A549 (cell line): ENCODE measurements around the gene PPP1CC. TPM values are rescaled to one million over a fixed set of nuclear protein-coding genes. Genes with fewer than 3 reads are reported as not detected.

ENCODE experiments used
- ATAC-seq, 2 experiments: fragments of 200-7000 bp in 1 of 2; fragments of >200 bp in 1 of 2; cut with Nextera tagmentation in 1 of 2; cut with Tn5 transposase in 1 of 2; 3 replicates each; pipeline versions ENCODE4 v1.8.0 to v1.9.1; 2018 to 2020; ENCODE audit warnings: mild to moderate bottlenecking in 1 of 2, moderate library complexity in 1 of 2
- CTCF ChIA-PET: fragments of 300-600 bp; sonication (Branson Sonifier 250); formaldehyde crosslinking; extraction: SDS; loops from one replicate; lab custom pipeline; 2021; ENCODE audit warnings: antibody characterized with exemption, inconsistent platforms; lab: Yijun Ruan, JAX
- POLR2A ChIA-PET: fragments of 350-600 bp; formaldehyde crosslinking; extraction: SDS; loops from one replicate; lab custom pipeline; 2021; ENCODE audit warnings: antibody characterized with exemption, inconsistent platforms; lab: Yijun Ruan, JAX
- DNase-seq, 2 experiments: peaks; one replicate each; pipeline versions ENCODE4 v3.0.0 to v3.0.0-alpha.2; 2011 to 2016; ENCODE audit warnings: low read depth in 1 of 2, low spot score in 1 of 2
- FAIRE-seq: peaks from 2 replicates; lab custom pipeline; 2011; peaks lifted over from hg19 to GRCh38; lab: Jason Lieb, UNC
- H3K27ac ChIP-seq, 2 experiments: fragments of >200 bp; sonication (Bioruptor Twin); formaldehyde crosslinking; 3 replicates each; pipeline ENCODE4 v1.5.1; 2016 to 2017
- H3K4me1 ChIP-seq: fragments of >200 bp; sonication (Bioruptor Twin); formaldehyde crosslinking; 3 replicates; pipeline ENCODE4 v1.6.1; 2016
- H3K4me2 ChIP-seq: fragments of >200 bp; sonication (Bioruptor Twin); formaldehyde crosslinking; 3 replicates; pipeline ENCODE4 v1.6.1; 2016
- H3K4me3 ChIP-seq: fragments of >200 bp; sonication (Bioruptor Twin); formaldehyde crosslinking; 3 replicates; pipeline ENCODE4 v1.5.1; 2016
- H3K9me3 ChIP-seq: fragments of >200 bp; sonication (Bioruptor Twin); formaldehyde crosslinking; 3 replicates; pipeline ENCODE4 v1.6.1; 2016
- BHLHE40 ChIP-seq: IDR thresholded peaks from 2 replicates; pipeline ENCODE4 v1.6.1; 2012; ENCODE audit warnings: low read depth, low read length, inconsistent platforms
- CHD4 ChIP-seq: fragments of 200-600 bp; sonication (generic); IDR thresholded peaks from 2 replicates; pipeline ENCODE4 v1.6.1; 2016; ENCODE audit warnings: antibody characterized with exemption, mild to moderate bottlenecking, borderline replicate concordance
- EHF ChIP-seq: fragments of 250-450 bp; sonication (Bioruptor Pico); IDR thresholded peaks from 2 replicates; pipeline ENCODE4 v1.5.0; 2020; ENCODE audit warnings: mild to moderate bottlenecking
- ELK1 ChIP-seq: fragments of 150-350 bp; IDR thresholded peaks from 2 replicates; pipeline ENCODE4 v1.6.1; 2014; ENCODE audit warnings: low read depth, mild to moderate bottlenecking, low read length
- ESRRA ChIP-seq: fragments of 150-350 bp; IDR thresholded peaks from 2 replicates; pipeline ENCODE4 v1.6.1; 2014; ENCODE audit warnings: mild to moderate bottlenecking, low read length, borderline replicate concordance
- FOSB ChIP-seq: fragments of 250-450 bp; sonication (Bioruptor Pico); IDR thresholded peaks from 2 replicates; pipeline ENCODE4 v1.5.0; 2020; ENCODE audit warnings: mild to moderate bottlenecking, moderate library complexity
- FOSL2 ChIP-seq, 2 experiments: fragments of 450-650 bp in 1 of 2; fragments of >200 bp in 1 of 2; sonication (Bioruptor Twin) in 1 of 2; formaldehyde crosslinking; IDR thresholded peaks; 2 replicates each; pipeline versions ENCODE4 v1.5.0 to v1.6.1; 2016 to 2020; ENCODE audit warnings: mild to moderate bottlenecking in 1 of 2, moderate library complexity in 1 of 2
- HDAC2 ChIP-seq: fragments of 200-600 bp; sonication (generic); IDR thresholded peaks from 2 replicates; pipeline ENCODE4 v1.6.1; 2016
- JUN ChIP-seq, 2 experiments: fragments of >200 bp; sonication (Bioruptor Twin); formaldehyde crosslinking; IDR thresholded peaks; 2 replicates in 1 of 2; 3 replicates in 1 of 2; pipeline ENCODE4 v1.6.1; 2016 to 2017
- JUNB ChIP-seq: fragments of >200 bp; sonication (Bioruptor Twin); formaldehyde crosslinking; IDR thresholded peaks from 2 replicates; pipeline ENCODE4 v1.6.1; 2016
- KDM5A ChIP-seq: fragments of 200-600 bp; sonication (generic); IDR thresholded peaks from 2 replicates; pipeline ENCODE4 v1.6.1; 2016; ENCODE audit warnings: antibody characterized with exemption, mild to moderate bottlenecking
- NR3C1 ChIP-seq: fragments of >200 bp; sonication (Bioruptor Twin); formaldehyde crosslinking; IDR thresholded peaks from 3 replicates; pipeline ENCODE4 v1.6.1; 2017
- PBX3 ChIP-seq: IDR thresholded peaks from 2 replicates; pipeline ENCODE4 v1.6.1; 2012
- PHF8 ChIP-seq: fragments of 200-600 bp; sonication (generic); IDR thresholded peaks from 2 replicates; pipeline ENCODE4 v1.6.1; 2016; ENCODE audit warnings: low read depth, mild to moderate bottlenecking, antibody characterized with exemption, moderate library complexity, borderline replicate concordance
- POLR2AphosphoS2 ChIP-seq: conservative IDR thresholded peaks from 2 replicates; pipeline ENCODE4 v1.6.1; 2012; ENCODE audit warnings: low read length, improper control_type of control experiment, inconsistent platforms
- RAD21 ChIP-seq, 2 experiments: fragments of >200 bp in 1 of 2; sonication (Bioruptor Twin) in 1 of 2; formaldehyde crosslinking in 1 of 2; IDR thresholded peaks in 1 of 2; conservative IDR thresholded peaks in 1 of 2; 2 replicates in 1 of 2; 3 replicates in 1 of 2; pipeline ENCODE4 v1.6.1; 2012 to 2018; ENCODE audit warnings: inconsistent platforms in 1 of 2
- RCOR1 ChIP-seq: fragments of 150-350 bp; IDR thresholded peaks from 2 replicates; pipeline ENCODE4 v1.6.1; 2014; ENCODE audit warnings: antibody characterized with exemption, low read length, low read depth
- RFX5 ChIP-seq: fragments of 450-650 bp; IDR thresholded peaks from 2 replicates; pipeline ENCODE4 v1.7.1; 2014; ENCODE audit warnings: antibody characterized with exemption, mild to moderate bottlenecking, moderate library complexity
- SREBF2 ChIP-seq: fragments of 450-650 bp; IDR thresholded peaks from 2 replicates; pipeline ENCODE4 v1.6.1; 2014; ENCODE audit warnings: mild to moderate bottlenecking, moderate library complexity
- TP53 ChIP-seq: fragments of 250-450 bp; sonication (Bioruptor Pico); IDR thresholded peaks from 2 replicates; pipeline ENCODE4 v1.5.0; 2021; ENCODE audit warnings: mild to moderate bottlenecking, moderate library complexity
- ZC3H11A ChIP-seq: fragments of 450-650 bp; IDR thresholded peaks from 2 replicates; pipeline ENCODE4 v1.6.1; 2014; ENCODE audit warnings: antibody characterized with exemption, mild to moderate bottlenecking
- ZSCAN20 ChIP-seq: fragments of 250-450 bp; sonication (Bioruptor Pico); IDR thresholded peaks from 2 replicates; pipeline ENCODE4 v1.8.0; 2022; ENCODE audit warnings: mild to moderate bottlenecking, moderate library complexity
- WGBS: methylation state at CpG from one replicate; pipeline ENCODE4 v1.1.6; 2017; ENCODE audit errors: missing lambda C conversion rate; 5-methylcytosine and 5-hydroxymethylcytosine counted together
- polyA plus RNA-seq, 4 experiments: library from polyadenylated mRNA; depleted of rRNA in 3 of 4; stranded (reverse); fragments of >200 nt; fragmentation: RNase III in 1 of 4; extraction: RNeasy Plus Mini Kit Qiagen cat#74134 plus additional on column Dnase treatment in 1 of 4; gene quantifications; 2 replicates in 3 of 4; 3 replicates in 1 of 4; pipeline ENCODE4 v1.2.3, GENCODE V29; 2011 to 2017

Gene PPP1CC
- polyA plus RNA-seq, 2 of the 4 experiments (the other 2 are of a cell fraction), result 131 to 258 TPM

- TF ChIP-seq BHLHE40 (no peak), JUN (IDR thresholded peaks at IDR 0.05) (no peak), TP53 (CRISPR knock-in tag) (no peak), JUNB (no peak), ZC3H11A (no peak), CHD4 (no peak)
Observed at GRCh38 chr12:110686294-110686903, 56.3 kb downstream of the PPP1CC start (continued).

GRCh38 chr12:110684312-110684836 is 58.3 kb downstream of the PPP1CC start:
- POLR2A ChIA-PET, result no interaction called here
- CTCF ChIA-PET, result no interaction called here
- H3K27ac ChIP-seq, result no peak overlapping the region
- H3K4me3 ChIP-seq, result no peak overlapping the region
- H3K4me2 ChIP-seq, result no peak overlapping the region
- DNase-seq, result no peak
- TF ChIP-seq RAD21 (conservative IDR thresholded peaks at IDR 0.05 in 1 of 2, IDR thresholded peaks at IDR 0.05 in 1 of 2) (no peak), KDM5A (no peak), ZSCAN20 (no peak), PHF8 (no peak), RCOR1 (no peak), JUN (IDR thresholded peaks at IDR 0.05) (no peak), ZC3H11A (no peak), JUNB (no peak), POLR2AphosphoS2 (no peak), ESRRA (no peak), EHF (CRISPR knock-in tag) (no peak), RFX5 (no peak), FOSB (no peak)
- TF ChIP-seq, all 56 proteins: peak for 0
- ATAC-seq (no peak), FAIRE-seq (no peak)
- Histone ChIP-seq H3K9me3 (no peaks in the 10 kb centered on the region), H3K4me1 (0 out of 3 replicates have a peak, but pooled peaks cover 4% of the 10 kb centered on the region)
- 48% methylated on average over 7 of the region's 7 CpGs for WGBS

GRCh38 chr12:110683888-110684287 is 58.8 kb downstream of the PPP1CC start:
- POLR2A ChIA-PET, result no interaction called here
- DNase-seq (no peak), FAIRE-seq (no peak), ATAC-seq (no peak)
- CTCF ChIA-PET, result interaction anchor here (0.7 kb wide), 1 partner anchor 398 kb away, joined by 3 read pairs; no protein-coding TSS in a partner anchor
- 87% methylated on average over 2 of the region's 2 CpGs for WGBS
- H3K27ac ChIP-seq, result no peak overlapping the region
- 0 out of 3 replicates have a peak, but pooled peaks cover 4% of the 10 kb centered on the region for H3K4me1 ChIP-seq
- no peaks in the 10 kb centered on the region for H3K9me3 ChIP-seq
- H3K4me3 ChIP-seq, result no peak overlapping the region
- no peak overlapping the region for H3K4me2 ChIP-seq
- TF ChIP-seq HDAC2 (no peak), PBX3 (no peak), ELK1 (no peak), SREBF2 (no peak), JUNB (no peak), NR3C1 (no peak), FOSL2 (IDR thresholded peaks at IDR 0.05) (no peak), FOSL2 (CRISPR knock-in tag; IDR thresholded peaks at IDR 0.05) (no peak)
